Smooth muscle cell (in vitro differentiated cells): Measurements from ENCODE around the gene DAZAP2. TPM values are rescaled to one million over a fixed set of nuclear protein-coding genes. Genes with fewer than 3 reads are reported as not detected.

ENCODE experiments used
- DNase-seq: peaks from one replicate; lab custom pipeline; 2025; ENCODE audit not compliant: unreplicated experiment; lab: John Stamatoyannopoulos, UW
- H2AFZ ChIP-seq: fragments of 200-600 bp; sonication (generic); 2 replicates; pipeline ENCODE4 v1.6.0; 2016; ENCODE audit warnings: antibody characterized with exemption, low read depth, mild to moderate bottlenecking
- H3F3A ChIP-seq: fragments of 200-600 bp; sonication (generic); 2 replicates; pipeline ENCODE4 v1.6.0; 2017; ENCODE audit warnings: antibody characterized with exemption, low read depth
- H3K27ac ChIP-seq: fragments of 200-600 bp; sonication (generic); 2 replicates; pipeline ENCODE4 v1.5.1; 2016; ENCODE audit warnings: low read depth, mild to moderate bottlenecking
- H3K27me3 ChIP-seq: fragments of 200-600 bp; sonication (generic); 2 replicates; pipeline ENCODE4 v1.6.1; 2016; ENCODE audit warnings: low read depth, mild to moderate bottlenecking
- H3K36me3 ChIP-seq: fragments of 200-600 bp; sonication (generic); 2 replicates; pipeline ENCODE4 v1.5.1; 2016; ENCODE audit warnings: low read depth
- H3K4me1 ChIP-seq: fragments of 200-600 bp; sonication (generic); 2 replicates; pipeline ENCODE4 v1.5.1; 2016; ENCODE audit warnings: low read depth
- H3K4me2 ChIP-seq: fragments of 200-600 bp; sonication (generic); 2 replicates; pipeline ENCODE4 v1.6.0; 2016; ENCODE audit warnings: mild to moderate bottlenecking
- H3K4me3 ChIP-seq: fragments of 200-600 bp; sonication (generic); 2 replicates; pipeline ENCODE4 v1.5.1; 2016; ENCODE audit warnings: mild to moderate bottlenecking
- H3K79me2 ChIP-seq: fragments of 200-600 bp; sonication (generic); 2 replicates; pipeline ENCODE4 v1.6.0; 2016; ENCODE audit warnings: low read depth, mild to moderate bottlenecking
- H3K9ac ChIP-seq: fragments of 200-600 bp; sonication (generic); 2 replicates; pipeline ENCODE4 v1.6.0; 2016; ENCODE audit warnings: low read depth
- H3K9me3 ChIP-seq: fragments of 200-600 bp; sonication (generic); replicated peaks from 2 replicates; pipeline ENCODE4 v1.5.1; 2016; ENCODE audit warnings: low read depth
- H4K20me1 ChIP-seq: fragments of 200-600 bp; sonication (generic); 2 replicates; pipeline ENCODE4 v1.6.0; 2016; ENCODE audit warnings: low read depth
- WGBS: methylation state at CpG from one replicate; pipeline ENCODE4 v1.1.7; 2016; ENCODE audit warnings: low lambda C conversion rate; 5-methylcytosine and 5-hydroxymethylcytosine counted together
- polyA plus RNA-seq: library from polyadenylated mRNA; unstranded; fragments of >200 nt; fragmentation: Nextera tagmentation; extraction: Ambion mirVana; gene quantifications from 2 replicates; pipeline ENCODE4 v1.2.1, GENCODE V29; 2016
- total RNA-seq: library from RNA; depleted of rRNA; stranded (reverse); fragments of >200 nt; gene quantifications from 2 replicates; pipeline ENCODE4 v1.2.3, GENCODE V29; 2014
- TF ChIP-seq, protein P1 (sequence below): fragments of 200-600 bp; sonication (generic); IDR thresholded peaks from 2 replicates; pipeline ENCODE4 v1.5.1; 2017; ENCODE audit warnings: borderline replicate concordance, mild to moderate bottlenecking, antibody characterized with exemption; ENCODE audit not compliant: insufficient read depth, poor library complexity, severe bottlenecking

DAZAP2 gene
- total and polyA plus RNA-seq, 2 experiments from 2014 or later, result 166 to 208 TPM

DNA sequence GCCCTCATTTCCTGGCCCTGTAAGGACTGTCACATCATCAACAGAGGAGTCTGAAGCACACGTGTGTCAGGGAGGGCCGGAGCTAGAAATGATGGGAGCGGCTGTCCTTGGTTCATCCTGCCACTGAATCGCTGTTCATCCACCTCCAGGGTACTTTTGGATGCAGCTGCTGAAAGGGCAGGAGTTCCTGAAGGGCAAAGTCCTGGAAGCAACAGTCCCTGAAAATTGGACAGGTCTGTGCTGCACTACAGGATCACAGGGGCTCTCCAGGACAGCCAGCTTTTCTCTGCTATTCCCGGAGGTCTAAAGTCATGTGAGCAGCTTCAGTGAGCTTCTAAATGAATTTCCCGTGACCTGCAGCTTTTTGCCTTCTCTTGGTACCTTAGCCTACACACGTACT, 38.5 kb upstream of the DAZAP2 start:
- Histone ChIP-seq H3K27ac (no peak overlapping the region), H3K4me3 (no peak overlapping the region), H3K27me3 (no peaks in the 10 kb centered on the region), H3K4me1 (no peaks in the 10 kb centered on the region), H3K9me3 (no peaks in the 10 kb centered on the region), H3K79me2 (no peaks in the 10 kb centered on the region), H2AFZ (no peak overlapping the region), H3F3A (no peaks in the 10 kb centered on the region), H3K36me3 (no peaks in the 10 kb centered on the region), H3K4me2 (no peak overlapping the region), H3K9ac (no peak overlapping the region), H4K20me1 (no peaks in the 10 kb centered on the region)
- 96% methylated on average over 7 of the region's 7 CpGs for WGBS
- DNase-seq, result no peak
- TF ChIP-seq, protein P1, sequence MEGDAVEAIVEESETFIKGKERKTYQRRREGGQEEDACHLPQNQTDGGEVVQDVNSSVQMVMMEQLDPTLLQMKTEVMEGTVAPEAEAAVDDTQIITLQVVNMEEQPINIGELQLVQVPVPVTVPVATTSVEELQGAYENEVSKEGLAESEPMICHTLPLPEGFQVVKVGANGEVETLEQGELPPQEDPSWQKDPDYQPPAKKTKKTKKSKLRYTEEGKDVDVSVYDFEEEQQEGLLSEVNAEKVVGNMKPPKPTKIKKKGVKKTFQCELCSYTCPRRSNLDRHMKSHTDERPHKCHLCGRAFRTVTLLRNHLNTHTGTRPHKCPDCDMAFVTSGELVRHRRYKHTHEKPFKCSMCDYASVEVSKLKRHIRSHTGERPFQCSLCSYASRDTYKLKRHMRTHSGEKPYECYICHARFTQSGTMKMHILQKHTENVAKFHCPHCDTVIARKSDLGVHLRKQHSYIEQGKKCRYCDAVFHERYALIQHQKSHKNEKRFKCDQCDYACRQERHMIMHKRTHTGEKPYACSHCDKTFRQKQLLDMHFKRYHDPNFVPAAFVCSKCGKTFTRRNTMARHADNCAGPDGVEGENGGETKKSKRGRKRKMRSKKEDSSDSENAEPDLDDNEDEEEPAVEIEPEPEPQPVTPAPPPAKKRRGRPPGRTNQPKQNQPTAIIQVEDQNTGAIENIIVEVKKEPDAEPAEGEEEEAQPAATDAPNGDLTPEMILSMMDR, result no peak

GRCh38 chr12:51200806-51201205, 37.8 kb upstream of the DAZAP2 start:
- DNase-seq, result no peak
- TF ChIP-seq, protein P1, result no peak

DNA sequence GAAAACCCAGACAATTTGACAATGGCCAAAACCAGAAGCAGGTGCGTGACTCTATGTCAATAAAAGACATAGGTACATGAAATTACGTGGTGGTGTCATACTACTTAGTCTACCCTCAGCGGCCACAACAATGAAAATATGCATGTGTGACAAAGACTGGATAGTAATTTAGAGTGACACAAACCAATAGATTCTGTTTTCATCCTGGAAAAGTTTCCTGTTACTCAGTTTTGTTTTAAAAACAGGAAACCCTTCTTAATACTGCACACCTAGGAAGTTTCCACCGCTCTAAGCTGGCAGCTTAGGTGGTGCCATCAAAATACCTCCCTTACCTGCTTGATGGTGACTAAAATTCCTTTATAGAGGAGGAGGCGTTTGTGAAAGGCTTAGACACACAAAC, 35.9 kb upstream of the DAZAP2 start:
- Histone ChIP-seq H3K79me2 (no peaks in the 10 kb centered on the region), H3K4me2 (no peak overlapping the region), H3K27me3 (no peaks in the 10 kb centered on the region), H3K36me3 (no peaks in the 10 kb centered on the region), H2AFZ (no peak overlapping the region), H3K27ac (no peak overlapping the region), H3K4me1 (no peaks in the 10 kb centered on the region), H3K9me3 (no peaks in the 10 kb centered on the region), H3K4me3 (no peak overlapping the region), H4K20me1 (no peaks in the 10 kb centered on the region), H3K9ac (no peak overlapping the region), H3F3A (no peaks in the 10 kb centered on the region)
- WGBS, result 94% methylated on average over 5 of the region's 5 CpGs
- no peak for DNase-seq
- TF ChIP-seq, protein P1, result no peak

More at GRCh38 chr12:51200806-51201205, 37.8 kb upstream of the DAZAP2 start:
- Histone ChIP-seq H3K79me2 (no peaks in the 10 kb centered on the region), H2AFZ (no peak overlapping the region), H3K9ac (no peak overlapping the region), H3K36me3 (no peaks in the 10 kb centered on the region), H3K4me1 (no peaks in the 10 kb centered on the region), H3K9me3 (no peaks in the 10 kb centered on the region), H4K20me1 (no peaks in the 10 kb centered on the region), H3F3A (no peaks in the 10 kb centered on the region), H3K27ac (no peak overlapping the region), H3K4me2 (no peak overlapping the region), H3K4me3 (no peak overlapping the region), H3K27me3 (no peaks in the 10 kb centered on the region)
- 90% methylated on average over 9 of the region's 9 CpGs for WGBS

DNA sequence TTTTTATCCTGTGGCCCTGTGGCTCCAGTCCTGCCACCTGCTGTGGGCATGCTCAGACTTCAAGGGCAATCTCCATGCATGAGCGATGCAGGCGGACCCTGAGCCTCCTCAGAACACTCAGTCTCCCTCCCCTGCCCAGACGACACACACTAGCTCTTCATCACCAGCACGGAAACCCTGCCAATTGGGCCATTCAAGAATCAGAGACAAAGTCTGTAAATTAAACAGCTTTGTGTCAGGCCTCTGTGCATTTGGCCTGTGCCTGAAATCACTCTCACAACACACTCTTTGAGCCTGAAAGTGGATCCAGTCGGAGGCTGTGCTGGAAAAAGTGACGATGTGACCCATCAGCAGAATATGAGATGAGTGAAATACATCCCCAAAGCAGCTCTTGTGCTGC, 33.3 kb upstream of the DAZAP2 start:
- H3K9me3 ChIP-seq, result no peaks in the 10 kb centered on the region
- 95% methylated on average over 6 of the region's 6 CpGs for WGBS

More for the DNA sequence above, 33.3 kb upstream of the DAZAP2 start:
- Histone ChIP-seq H4K20me1 (no peaks in the 10 kb centered on the region), H3K27ac (no peak overlapping the region), H3K4me2 (no peak overlapping the region), H3F3A (no peaks in the 10 kb centered on the region), H3K9ac (no peak overlapping the region), H3K4me1 (no peaks in the 10 kb centered on the region), H2AFZ (no peak overlapping the region), H3K36me3 (no peaks in the 10 kb centered on the region), H3K79me2 (no peaks in the 10 kb centered on the region), H3K27me3 (no peaks in the 10 kb centered on the region), H3K4me3 (no peak overlapping the region)
- TF ChIP-seq, protein P1, result no peak
- DNase-seq, result no peak
